ENCODE data around the gene ERO1A.

DNA sequence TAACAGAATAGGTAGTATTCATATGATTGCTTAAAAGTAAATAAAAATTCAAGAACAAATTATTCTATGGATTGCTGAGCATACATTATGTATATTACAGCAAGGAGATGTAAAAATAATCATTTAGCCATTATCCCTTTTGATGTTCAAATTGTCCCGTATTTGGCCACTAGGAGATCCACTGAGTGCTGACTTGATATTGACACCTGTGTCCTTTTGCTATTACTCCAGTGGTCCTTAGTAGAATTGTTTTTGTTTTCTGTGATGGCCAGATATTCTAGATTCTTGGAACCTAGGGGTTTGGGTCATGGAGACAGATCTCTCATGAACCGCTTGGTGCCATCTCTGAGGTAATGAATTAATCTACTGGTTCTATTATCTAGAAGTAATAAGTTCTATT is 16.8 kb downstream of the ERO1A start:
- TF ChIP-seq, protein P1, sequence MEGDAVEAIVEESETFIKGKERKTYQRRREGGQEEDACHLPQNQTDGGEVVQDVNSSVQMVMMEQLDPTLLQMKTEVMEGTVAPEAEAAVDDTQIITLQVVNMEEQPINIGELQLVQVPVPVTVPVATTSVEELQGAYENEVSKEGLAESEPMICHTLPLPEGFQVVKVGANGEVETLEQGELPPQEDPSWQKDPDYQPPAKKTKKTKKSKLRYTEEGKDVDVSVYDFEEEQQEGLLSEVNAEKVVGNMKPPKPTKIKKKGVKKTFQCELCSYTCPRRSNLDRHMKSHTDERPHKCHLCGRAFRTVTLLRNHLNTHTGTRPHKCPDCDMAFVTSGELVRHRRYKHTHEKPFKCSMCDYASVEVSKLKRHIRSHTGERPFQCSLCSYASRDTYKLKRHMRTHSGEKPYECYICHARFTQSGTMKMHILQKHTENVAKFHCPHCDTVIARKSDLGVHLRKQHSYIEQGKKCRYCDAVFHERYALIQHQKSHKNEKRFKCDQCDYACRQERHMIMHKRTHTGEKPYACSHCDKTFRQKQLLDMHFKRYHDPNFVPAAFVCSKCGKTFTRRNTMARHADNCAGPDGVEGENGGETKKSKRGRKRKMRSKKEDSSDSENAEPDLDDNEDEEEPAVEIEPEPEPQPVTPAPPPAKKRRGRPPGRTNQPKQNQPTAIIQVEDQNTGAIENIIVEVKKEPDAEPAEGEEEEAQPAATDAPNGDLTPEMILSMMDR (IDR thresholded peaks at IDR 0.05), result no peak
- TF ChIP-seq POLR2A (IDR thresholded peaks at IDR 0.05) (no peak), POLR2AphosphoS5 (IDR thresholded peaks at IDR 0.05) (no peak)

All from prostate gland (tissue), 2 donors.